Neural cell (in vitro differentiated cells): ENCODE results near the gene CIT.

Experiments
- EZH2 ChIP-seq: fragments of 200-600, 300-800 bp; shearing (Covaris generic), sonication (generic); IDR thresholded peaks from 2 replicates; pipeline ENCODE4 v1.6.1; 2014; ENCODE audit warnings: antibody characterized with exemption, low read length, borderline replicate concordance, mild to moderate bottlenecking; ENCODE audit not compliant: insufficient read depth, poor library complexity, severe bottlenecking
- POLR2AphosphoS5 ChIP-seq: IDR thresholded peaks from 2 replicates; pipeline ENCODE4 v1.6.1; 2012
- RAD21 ChIP-seq: fragments of 450-650 bp; conservative IDR thresholded peaks from 2 replicates; pipeline ENCODE4 v1.6.1; 2014; ENCODE audit warnings: antibody characterized with exemption, mild to moderate bottlenecking, moderate library complexity
- REST ChIP-seq: IDR thresholded peaks from 2 replicates; pipeline ENCODE4 v1.6.1; 2012; ENCODE audit warnings: borderline replicate concordance
- TF ChIP-seq, protein P1 (sequence below): fragments of 450-650 bp; IDR thresholded peaks from 2 replicates; pipeline ENCODE4 v1.5.1; 2014; ENCODE audit warnings: antibody characterized with exemption, mild to moderate bottlenecking, moderate library complexity; ENCODE audit not compliant: poor library complexity, severe bottlenecking

- no peak for TF ChIP-seq POLR2AphosphoS5
- TF ChIP-seq, protein P1, sequence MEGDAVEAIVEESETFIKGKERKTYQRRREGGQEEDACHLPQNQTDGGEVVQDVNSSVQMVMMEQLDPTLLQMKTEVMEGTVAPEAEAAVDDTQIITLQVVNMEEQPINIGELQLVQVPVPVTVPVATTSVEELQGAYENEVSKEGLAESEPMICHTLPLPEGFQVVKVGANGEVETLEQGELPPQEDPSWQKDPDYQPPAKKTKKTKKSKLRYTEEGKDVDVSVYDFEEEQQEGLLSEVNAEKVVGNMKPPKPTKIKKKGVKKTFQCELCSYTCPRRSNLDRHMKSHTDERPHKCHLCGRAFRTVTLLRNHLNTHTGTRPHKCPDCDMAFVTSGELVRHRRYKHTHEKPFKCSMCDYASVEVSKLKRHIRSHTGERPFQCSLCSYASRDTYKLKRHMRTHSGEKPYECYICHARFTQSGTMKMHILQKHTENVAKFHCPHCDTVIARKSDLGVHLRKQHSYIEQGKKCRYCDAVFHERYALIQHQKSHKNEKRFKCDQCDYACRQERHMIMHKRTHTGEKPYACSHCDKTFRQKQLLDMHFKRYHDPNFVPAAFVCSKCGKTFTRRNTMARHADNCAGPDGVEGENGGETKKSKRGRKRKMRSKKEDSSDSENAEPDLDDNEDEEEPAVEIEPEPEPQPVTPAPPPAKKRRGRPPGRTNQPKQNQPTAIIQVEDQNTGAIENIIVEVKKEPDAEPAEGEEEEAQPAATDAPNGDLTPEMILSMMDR: no peak
- TF ChIP-seq REST: no peak
- TF ChIP-seq EZH2: no peak
- TF ChIP-seq RAD21: no peak
Observed at GRCh38 chr12:119715268-119715620, 161.9 kb downstream of the CIT start.
